HFFc6 (cell line): ENCODE measurements around the gene ACTR3C. TPM values are rescaled to one million over a fixed set of nuclear protein-coding genes. Genes with fewer than 3 reads are reported as not detected.
"Not testable (repeated sequence)": the region's sequence is repeated elsewhere in the genome, so short reads cannot be mapped to it uniquely, and the experiment has no call there.

ENCODE experiments used
- DNase-seq: peaks from one replicate; pipeline ENCODE4 v3.0.0-alpha.2; 2018
- H3K27ac Mint-ChIP-seq: 2 replicates; pipeline ENCODE4 v1.8.0; 2020; ENCODE audit warnings: mild to moderate bottlenecking, mixed read lengths
- H3K27me3 Mint-ChIP-seq: 2 replicates; pipeline ENCODE4 v1.8.0; 2021; ENCODE audit warnings: mild to moderate bottlenecking, moderate library complexity, mixed read lengths; ENCODE audit not compliant: insufficient read depth
- H3K36me3 Mint-ChIP-seq: 2 replicates; pipeline ENCODE4 v1.8.0; 2021; ENCODE audit warnings: low read depth, mixed read lengths
- H3K4me1 Mint-ChIP-seq: 2 replicates; pipeline ENCODE4 v1.8.0; 2020; ENCODE audit warnings: low read depth, mixed read lengths
- H3K4me3 Mint-ChIP-seq: 2 replicates; pipeline ENCODE4 v1.8.0; 2020; ENCODE audit warnings: mild to moderate bottlenecking, moderate library complexity, mixed read lengths
- H3K9me3 Mint-ChIP-seq: 2 replicates; pipeline ENCODE4 v1.8.0; 2020; ENCODE audit warnings: mild to moderate bottlenecking, mixed read lengths
- total RNA-seq, 6 experiments: library from RNA; stranded (reverse); fragmentation: NEBNext Ultra II Directional; extraction: Animal tissue kit (Norgen Biotek cat#: 25700); gene quantifications; 2 replicates in 1 of 6; 3 replicates in 5 of 6; pipeline ENCODE4 v1.2.3, GENCODE V29; 2021

Gene ACTR3C
- total RNA-seq, 6 experiments from 2014 or later: not detected

DNA sequence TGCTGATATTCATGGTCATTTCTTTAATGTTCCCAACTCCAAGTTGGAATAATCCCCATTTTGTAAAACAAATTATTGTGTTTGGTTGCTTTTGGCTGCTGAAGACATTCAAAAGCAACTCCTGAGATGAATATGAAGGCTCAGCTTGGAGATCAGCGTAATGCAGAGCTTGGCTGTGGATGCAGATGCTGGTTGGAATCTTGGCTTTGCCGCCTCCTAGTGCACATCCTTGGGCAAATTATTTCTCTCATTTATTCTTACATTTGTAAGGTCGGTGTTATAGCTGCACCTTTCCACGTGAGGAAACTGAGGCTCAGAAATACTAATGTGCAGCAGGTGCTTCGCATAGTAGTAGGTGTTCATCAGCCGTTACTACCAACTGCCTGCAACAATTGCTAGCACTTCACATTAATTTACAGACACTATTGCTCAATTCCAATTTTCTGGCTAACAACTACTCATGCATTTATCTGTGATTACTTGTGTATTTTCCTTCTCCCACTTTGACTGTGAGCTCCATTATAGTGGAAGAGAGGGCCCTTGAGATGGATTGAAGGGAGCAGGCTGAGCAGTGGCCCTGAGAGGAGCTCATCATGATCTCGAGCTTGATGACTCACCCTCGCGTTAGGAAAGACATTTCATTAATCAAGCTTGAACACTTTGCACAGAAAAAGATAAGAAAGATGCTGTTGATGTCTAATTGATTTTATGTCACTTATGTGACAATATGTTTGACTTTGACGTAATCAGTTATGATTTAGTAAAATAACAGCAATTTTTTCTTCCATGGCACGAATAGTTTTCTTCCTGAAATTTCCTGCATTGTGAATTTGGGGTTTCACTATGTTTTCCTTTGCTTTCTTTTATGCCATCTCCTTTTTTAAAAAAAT, 101.0 kb downstream of the ACTR3C start:
- H3K27ac Mint-ChIP-seq, DNase-seq, H3K9me3 Mint-ChIP-seq, H3K27me3 Mint-ChIP-seq, H3K36me3 Mint-ChIP-seq, H3K4me1 Mint-ChIP-seq, H3K4me3 Mint-ChIP-seq: not testable (repeated sequence)

DNA sequence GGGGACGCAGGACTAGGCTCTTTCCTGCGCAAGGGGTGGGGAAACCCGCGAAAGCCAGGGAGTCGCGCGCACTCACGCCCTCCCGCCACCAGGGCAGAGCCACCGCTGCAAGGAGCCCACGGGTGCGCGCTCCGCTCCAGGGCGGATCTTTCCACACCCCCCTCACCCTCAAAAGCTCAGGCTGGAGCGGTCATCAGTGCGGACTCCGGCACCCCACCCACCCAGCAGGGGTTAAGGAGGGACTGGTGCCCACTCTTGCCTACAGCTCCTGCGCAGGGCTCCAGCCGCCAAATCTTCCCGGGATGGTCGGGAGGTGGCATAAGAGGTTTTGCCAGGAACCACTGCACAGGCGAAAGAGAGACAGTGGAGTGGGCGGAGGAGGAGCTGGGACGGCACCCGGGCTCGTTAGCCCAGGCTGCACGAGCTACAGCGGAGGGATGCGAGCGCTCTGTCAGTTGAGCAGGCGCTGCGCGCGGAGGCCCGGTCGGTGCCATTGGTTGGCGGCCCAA, 102.6 kb downstream of the ACTR3C start:
- not testable (repeated sequence) for H3K27ac Mint-ChIP-seq, H3K4me3 Mint-ChIP-seq, H3K9me3 Mint-ChIP-seq, H3K36me3 Mint-ChIP-seq, DNase-seq, H3K27me3 Mint-ChIP-seq, H3K4me1 Mint-ChIP-seq

DNA sequence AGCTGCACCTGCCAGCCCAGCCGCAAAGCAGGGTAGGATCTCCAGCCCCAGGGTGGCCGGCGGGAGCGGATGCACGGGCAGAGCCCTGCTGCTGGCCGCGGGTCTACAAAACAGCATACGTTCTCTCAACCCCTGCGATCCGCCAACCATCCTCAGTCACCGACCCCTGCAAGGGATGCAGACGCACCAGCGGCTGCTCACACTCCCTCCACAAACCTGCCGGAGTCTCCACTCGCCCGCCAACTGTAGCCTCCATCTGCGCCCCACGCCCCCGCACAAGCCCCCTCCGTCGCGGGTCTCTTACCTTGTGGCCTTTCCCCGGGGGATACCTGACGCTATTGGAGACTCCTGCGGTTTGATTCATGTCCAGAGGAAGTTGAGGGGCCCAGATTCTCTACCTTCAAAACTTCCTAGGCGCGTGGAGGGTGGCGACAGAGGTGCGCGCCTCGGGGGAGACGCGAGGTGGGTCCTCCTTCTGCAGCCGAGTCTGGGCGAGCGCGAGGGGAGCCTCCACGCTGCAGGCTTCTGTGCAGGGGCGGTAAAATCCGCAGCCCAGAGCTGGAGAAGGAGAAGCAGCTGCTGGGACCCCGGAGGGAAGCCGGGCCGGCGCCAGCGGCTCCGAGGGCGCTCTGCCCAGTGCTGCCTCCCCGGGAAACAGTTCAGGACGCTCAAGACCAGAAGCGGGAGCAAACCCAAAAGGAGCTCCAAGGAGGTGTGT, 103.2 kb downstream of the ACTR3C start:
- not testable (repeated sequence) for H3K27me3 Mint-ChIP-seq

DNA sequence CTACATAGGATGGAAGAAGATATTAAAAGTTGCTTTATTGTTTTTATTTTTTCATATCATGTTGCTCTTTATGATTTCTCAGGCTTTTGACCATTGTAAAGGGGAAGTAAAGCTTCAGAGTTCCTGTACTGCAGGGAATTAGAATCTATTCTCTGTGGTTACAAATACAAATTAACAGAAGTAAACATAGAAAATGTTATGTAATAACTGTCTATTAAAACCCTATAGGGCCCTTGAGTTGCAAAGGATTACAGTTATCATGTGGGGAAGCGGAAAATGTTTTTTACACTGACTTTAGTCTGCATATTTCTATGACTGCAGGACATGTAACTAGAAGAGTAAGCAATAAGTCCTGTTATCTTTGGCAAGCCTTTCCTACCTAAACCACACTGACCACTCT, 116.5 kb downstream of the ACTR3C start:
- not testable (repeated sequence) for H3K9me3 Mint-ChIP-seq, H3K27me3 Mint-ChIP-seq, DNase-seq, H3K27ac Mint-ChIP-seq, H3K36me3 Mint-ChIP-seq, H3K4me1 Mint-ChIP-seq, H3K4me3 Mint-ChIP-seq

More for the DNA sequence above, 103.2 kb downstream of the ACTR3C start:
- DNase-seq, H3K4me3 Mint-ChIP-seq, H3K9me3 Mint-ChIP-seq, H3K27ac Mint-ChIP-seq, H3K4me1 Mint-ChIP-seq, H3K36me3 Mint-ChIP-seq: not testable (repeated sequence)

DNA sequence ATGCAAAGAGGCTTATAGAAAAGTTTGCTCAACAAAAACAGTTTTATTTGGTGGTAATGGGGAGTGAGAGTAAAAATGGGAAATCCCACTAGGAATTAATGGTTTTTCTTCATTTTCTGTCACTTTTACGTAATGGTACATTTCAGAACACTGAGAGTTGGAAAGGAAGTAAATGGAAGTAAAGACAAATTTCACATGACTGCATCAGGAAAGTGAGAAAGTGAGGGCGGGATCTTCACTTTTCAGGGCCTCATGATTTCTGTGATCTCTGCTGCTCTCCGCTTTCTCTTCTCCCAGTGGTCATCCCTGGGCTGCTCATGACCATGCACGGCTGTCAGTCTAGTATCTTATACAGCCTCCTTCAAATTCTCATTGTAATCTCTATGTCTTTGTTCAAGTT, 117.5 kb downstream of the ACTR3C start:
- DNase-seq, H3K4me1 Mint-ChIP-seq, H3K27ac Mint-ChIP-seq, H3K4me3 Mint-ChIP-seq, H3K9me3 Mint-ChIP-seq, H3K36me3 Mint-ChIP-seq, H3K27me3 Mint-ChIP-seq: not testable (repeated sequence)

DNA sequence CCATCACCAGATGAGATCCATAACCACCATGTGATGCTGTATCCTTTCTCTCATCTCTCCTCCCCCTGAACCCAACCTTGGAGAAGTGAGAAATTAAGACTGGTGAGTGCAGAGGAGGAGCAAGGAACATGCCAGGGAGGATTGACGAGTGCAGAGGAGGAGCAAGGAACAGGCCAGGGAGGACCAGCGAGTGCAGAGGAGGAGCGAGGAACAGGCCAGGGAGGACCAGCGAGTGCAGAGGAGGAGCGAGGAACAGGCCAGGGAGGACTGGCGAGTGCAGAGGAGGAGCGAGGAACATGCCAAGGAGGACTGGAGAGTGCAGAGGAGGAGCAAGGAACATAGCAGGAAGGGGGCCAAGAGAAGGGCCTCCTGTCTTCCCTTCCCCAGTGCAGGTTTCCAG, 118.8 kb downstream of the ACTR3C start:
- H3K4me3 Mint-ChIP-seq, H3K4me1 Mint-ChIP-seq, H3K27me3 Mint-ChIP-seq, H3K36me3 Mint-ChIP-seq, H3K9me3 Mint-ChIP-seq, DNase-seq, H3K27ac Mint-ChIP-seq: not testable (repeated sequence)

DNA sequence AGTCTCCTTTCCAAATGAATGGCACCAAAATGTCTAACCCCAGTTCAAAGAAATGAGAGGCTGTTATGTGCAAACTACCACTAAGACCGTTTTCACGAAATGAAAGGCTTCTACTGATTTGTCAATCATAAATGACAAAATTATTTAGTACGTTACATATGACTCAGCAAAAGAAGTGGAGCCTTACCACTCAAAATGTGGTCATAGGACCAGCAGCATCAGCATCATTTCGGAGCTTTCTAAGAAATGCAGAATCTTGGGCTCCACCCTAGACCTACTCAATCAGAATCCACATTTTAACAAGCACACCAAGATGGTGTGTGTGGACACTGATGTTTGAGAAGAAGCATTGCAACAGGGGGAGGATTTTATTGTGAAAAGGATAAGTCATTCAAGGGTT, 120.5 kb downstream of the ACTR3C start:
- not testable (repeated sequence) for H3K4me3 Mint-ChIP-seq, H3K9me3 Mint-ChIP-seq, H3K27me3 Mint-ChIP-seq, H3K36me3 Mint-ChIP-seq, H3K4me1 Mint-ChIP-seq, DNase-seq, H3K27ac Mint-ChIP-seq

Other genes with a start within 250 kb of the ACTR3C start
- not detected for gene LRRC61, start 190 bp downstream of the ACTR3C start, total RNA-seq
- under 1 TPM in 2 of 6 experiments, not detected in 4; 0.28 to 0.39 TPM for gene RARRES2, start 18.1 kb upstream of the ACTR3C start, total RNA-seq
- gene REPIN1, start 45.3 kb upstream of the ACTR3C start, total RNA-seq: 10 to 100 TPM; 68.8 to 78.3 (median 75.5) TPM
- 1 to 10 TPM; 2.7 to 3.8 (median 2.9) TPM for gene ZNF775, start 55.8 kb upstream of the ACTR3C start, total RNA-seq
- not detected for gene GIMAP8, start 127.1 kb upstream of the ACTR3C start, total RNA-seq
- not detected for gene GIMAP7, start 191.3 kb upstream of the ACTR3C start, total RNA-seq
- not detected for gene GIMAP4, start 243.8 kb upstream of the ACTR3C start, total RNA-seq